HepG2 (cell line): Measurements from ENCODE around the gene XXYLT1. TPM values are rescaled to one million over a fixed set of nuclear protein-coding genes. Genes with fewer than 3 reads are reported as not detected.

Source experiments
- GLMP ChIP-seq: sonication (generic); formaldehyde crosslinking; IDR thresholded peaks from 2 replicates; pipeline ENCODE4 v1.9.0; 2021; ENCODE audit warnings: missing genetic modification reagents, mild to moderate bottlenecking, borderline replicate concordance
- NCOA5 ChIP-seq: sonication (generic); formaldehyde crosslinking; IDR thresholded peaks from 2 replicates; pipeline ENCODE4 v1.4.0; 2020; ENCODE audit warnings: missing genetic modification reagents
- NFE2L2 ChIP-seq: fragments of 150-350 bp; IDR thresholded peaks from 2 replicates; pipeline ENCODE4 v1.6.1; 2014; ENCODE audit warnings: low read length
- NR2F1 ChIP-seq, 2 experiments: fragments of 450-650 bp in 1 of 2; formaldehyde crosslinking in 1 of 2; IDR thresholded peaks; 2 replicates each; pipeline versions ENCODE4 v1.5.0 to v1.6.1; 2016 to 2020; ENCODE audit warnings: mild to moderate bottlenecking in 1 of 2, missing compliant biosample characterization in 1 of 2, missing genetic modification reagents in 1 of 2, moderate library complexity in 1 of 2
- PAXIP1 ChIP-seq: sonication (generic); formaldehyde crosslinking; conservative IDR thresholded peaks from 2 replicates; pipeline ENCODE4 v1.4.0; 2020; ENCODE audit warnings: mild to moderate bottlenecking, missing genetic modification reagents, moderate library complexity
- POLR2AphosphoS2 ChIP-seq: IDR thresholded peaks from 2 replicates; pipeline ENCODE4 v1.6.1; 2011; ENCODE audit warnings: low read depth, low read length, improper control_type of control experiment
- TMF1 ChIP-seq: sonication (generic); formaldehyde crosslinking; IDR thresholded peaks from 2 replicates; pipeline ENCODE4 v1.8.1; 2022; ENCODE audit warnings: low read depth, missing genetic modification reagents
- ZBTB14 ChIP-seq: sonication (generic); formaldehyde crosslinking; IDR thresholded peaks from 2 replicates; pipeline ENCODE4 v1.4.0; 2020; ENCODE audit warnings: missing genetic modification reagents
- ZC3H4 ChIP-seq: sonication (generic); formaldehyde crosslinking; IDR thresholded peaks from 2 replicates; pipeline ENCODE4 v1.4.0; 2020; ENCODE audit warnings: missing genetic modification reagents, borderline replicate concordance
- ZNF367 ChIP-seq: sonication (generic); formaldehyde crosslinking; IDR thresholded peaks from 2 replicates; pipeline ENCODE4 v1.4.0; 2020; ENCODE audit warnings: missing genetic modification reagents, borderline replicate concordance
- ZNF407 ChIP-seq: sonication (generic); formaldehyde crosslinking; IDR thresholded peaks from one replicate; pipeline ENCODE4 v1.5.1; 2020; ENCODE audit warnings: mild to moderate bottlenecking, missing genetic modification reagents; ENCODE audit errors: not compliant biosample characterization
- ZNF746 ChIP-seq: sonication (generic); formaldehyde crosslinking; IDR thresholded peaks from 2 replicates; pipeline ENCODE4 v1.8.0; 2022; ENCODE audit warnings: mild to moderate bottlenecking, missing genetic modification reagents
- polyA plus RNA-seq, 8 experiments: library from polyadenylated mRNA; depleted of rRNA in 3 of 8; stranded (reverse) in 7 of 8; unstranded in 1 of 8; fragments of >200 nt; fragmentation: Illumina TruSeq in 4 of 8; extraction: Trizol in 4 of 8; gene quantifications; 2 replicates each; pipeline versions ENCODE4 v1.2.1 to v1.2.3, GENCODE V29; 2011 to 2016; ENCODE audit warnings: low read depth in 4 of 8, missing spikeins in 1 of 8, mixed read lengths in 1 of 8; ENCODE audit not compliant: insufficient read depth in 1 of 8
- total RNA-seq, 5 experiments: library from RNA; depleted of rRNA; stranded (reverse); fragments of >200 nt; fragmentation: Illumina TruSeq; extraction: Trizol; gene quantifications; 2 replicates each; pipeline ENCODE4 v1.2.3, GENCODE V29; 2016; ENCODE audit warnings: low read depth in 1 of 5

Gene XXYLT1
- total and polyA plus RNA-seq, 2 of the 13 experiments (the other 11 are each of a cell fraction or from before 2014, with no cell fraction given) = 17.7 to 19.0 TPM

- TF ChIP-seq PAXIP1 (CRISPR knock-in tag) = no peak; the same call in none of the 2 replicates
- no peak for TF ChIP-seq GLMP (CRISPR knock-in tag)
- TF ChIP-seq ZBTB14 = no peak
- TF ChIP-seq TMF1 = no peak
- no peak for TF ChIP-seq ZC3H4
- no peak for TF ChIP-seq POLR2AphosphoS2
- no peak for TF ChIP-seq NR2F1 (CRISPR knock-in tag; IDR thresholded peaks at IDR 0.05)
- TF ChIP-seq ZNF367 (CRISPR knock-in tag) = no peak
- TF ChIP-seq NCOA5 (CRISPR knock-in tag) = no peak
- TF ChIP-seq ZNF407 (CRISPR knock-in tag) = peak; percentile 63
- TF ChIP-seq ZNF746 (CRISPR knock-in tag) = no peak
- no peak for TF ChIP-seq NFE2L2
Observed at GRCh38 chr3:195271410-195272243, 668 bp upstream of the XXYLT1 start (continued).
